Natural killer cell (primary cell): Measurements from ENCODE around the gene GHITM. TPM values are rescaled to one million over a fixed set of nuclear protein-coding genes. Genes with fewer than 3 reads are reported as not detected.

Experiments
- ATAC-seq, 3 donors: fragments of 150-1000 bp in 2 of 3; fragments of 200-7000 bp in 1 of 3; cut with Tn5 transposase; 1 replicate in 1 of 3; 2 replicates in 2 of 3; pipeline ENCODE4 v1.10.0; 2021; ENCODE audit warnings: mild to moderate bottlenecking in 2 of 3, moderate library complexity in 2 of 3
- DNase-seq, 2 donors: peaks; one replicate each; pipeline versions ENCODE4 v3.0.0 to v3.0.0-alpha.2; 2013 to 2021; ENCODE audit warnings: mixed read lengths in 1 of 2
- H3K27ac ChIP-seq: one replicate; pipeline ENCODE4 v1.5.1; 2013; ENCODE audit warnings: mild to moderate bottlenecking, low read length
- H3K27me3 ChIP-seq: one replicate; pipeline ENCODE4 v1.6.1; 2013; ENCODE audit warnings: low read length; ENCODE audit not compliant: control insufficient read depth, insufficient read depth
- H3K36me3 ChIP-seq: one replicate; pipeline ENCODE4 v1.6.1; 2013; ENCODE audit warnings: low read length; ENCODE audit not compliant: control insufficient read depth, insufficient read depth
- H3K4me1 ChIP-seq: one replicate; pipeline ENCODE4 v1.6.1; 2013; ENCODE audit warnings: low read length; ENCODE audit not compliant: control insufficient read depth, insufficient read depth
- H3K4me3 ChIP-seq: one replicate; pipeline ENCODE4 v1.5.1; 2013; ENCODE audit warnings: low read length
- H3K9me3 ChIP-seq: one replicate; pipeline ENCODE4 v1.6.1; 2013; ENCODE audit warnings: low read length; ENCODE audit not compliant: control insufficient read depth, insufficient read depth
- H3K27ac Mint-ChIP-seq, 2 donors: one replicate each; pipeline ENCODE4 v1.8.0; 2022; ENCODE audit warnings: mild to moderate bottlenecking in 2 of 2, mixed read lengths in 2 of 2, moderate library complexity in 1 of 2
- H3K27me3 Mint-ChIP-seq, 2 donors: one replicate each; pipeline ENCODE4 v1.8.0; 2022; ENCODE audit warnings: low read depth in 2 of 2, mixed read lengths in 2 of 2
- H3K36me3 Mint-ChIP-seq: one replicate; pipeline ENCODE4 v1.8.0; 2022; ENCODE audit warnings: mixed read lengths
- H3K4me1 Mint-ChIP-seq, 2 donors: one replicate each; pipeline ENCODE4 v1.8.0; 2022; ENCODE audit warnings: mixed read lengths in 2 of 2
- H3K4me3 Mint-ChIP-seq: one replicate; pipeline ENCODE4 v1.8.0; 2022; ENCODE audit warnings: mild to moderate bottlenecking, moderate library complexity, mixed read lengths
- H3K9me3 Mint-ChIP-seq, 2 donors: one replicate each; pipeline ENCODE4 v1.8.0; 2022; ENCODE audit warnings: mixed read lengths in 2 of 2
- WGBS: methylation state at CpG from one replicate; pipeline ENCODE4 v1.1.7; 2013; ENCODE audit warnings: missing lambda C conversion rate; ENCODE audit not compliant: insufficient coverage; 5-methylcytosine and 5-hydroxymethylcytosine counted together
- intact Hi-C: fragments of 100-400 bp; cut with micrococcal nuclease; formaldehyde crosslinking; loops from one replicate; pipeline ENCODE4 v1.14.2; 2022
- total RNA-seq, 4 donors: library from RNA; stranded (reverse); fragments of 120-200 nt in 1 of 4; gene quantifications; one replicate each; pipeline versions ENCODE4 v1.2.3 to v1.2.4, GENCODE V29; 2013 to 2022
- TF ChIP-seq, protein P1 (sequence below): fragments of 200-600 bp; IDR thresholded peaks from one replicate; pipeline ENCODE4 v1.8.0; 2022; ENCODE audit warnings: antibody characterized with exemption

Gene GHITM
- total RNA-seq, 3 donors from 2014 or later (not counting 1 experiment from before 2014, with no cell fraction given): 84.3 to 89.3 (median 87.9) TPM

DNA sequence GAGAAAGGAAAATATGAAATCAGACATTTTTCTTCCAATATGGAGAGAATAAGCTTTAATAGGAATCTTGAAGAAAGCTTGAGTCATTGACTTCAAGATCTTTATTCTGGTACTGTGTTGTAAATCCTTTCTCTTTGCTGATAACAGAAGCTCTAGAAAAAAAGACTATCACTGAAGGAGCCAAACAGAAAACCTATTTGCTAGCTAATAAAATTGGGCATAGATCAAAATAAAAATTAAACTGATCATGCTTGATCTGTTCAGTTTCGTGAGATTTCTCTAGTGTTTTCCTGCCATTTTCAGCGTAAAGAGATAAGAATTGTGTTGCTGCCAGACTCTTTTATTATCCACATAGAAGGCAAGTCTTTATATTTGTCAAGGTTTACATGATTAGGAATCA is 1.5 kb upstream of the GHITM start:
- Histone ChIP-seq H3K27me3 (no peaks in the 10 kb centered on the region), H3K4me1 (peaks cover 13% of the 10 kb centered on the region), H3K4me3 (no peak overlapping the region), H3K27ac (no peak overlapping the region), H3K9me3 (no peaks in the 10 kb centered on the region), H3K36me3 (peaks cover 10% of the 10 kb centered on the region)
- peaks cover 21 to 24% of the 10 kb centered on the region in 2 donors for H3K27me3 Mint-ChIP-seq
- no peak for ATAC-seq
- intact Hi-C loops: loop anchor here (2.0 to 10.0 kb wide), 2 partner anchors 197 to 397 kb away; no protein-coding TSS in a partner anchor
- peak overlapping the region; percentile 98 for H3K27ac Mint-ChIP-seq
- TF ChIP-seq, protein P1, sequence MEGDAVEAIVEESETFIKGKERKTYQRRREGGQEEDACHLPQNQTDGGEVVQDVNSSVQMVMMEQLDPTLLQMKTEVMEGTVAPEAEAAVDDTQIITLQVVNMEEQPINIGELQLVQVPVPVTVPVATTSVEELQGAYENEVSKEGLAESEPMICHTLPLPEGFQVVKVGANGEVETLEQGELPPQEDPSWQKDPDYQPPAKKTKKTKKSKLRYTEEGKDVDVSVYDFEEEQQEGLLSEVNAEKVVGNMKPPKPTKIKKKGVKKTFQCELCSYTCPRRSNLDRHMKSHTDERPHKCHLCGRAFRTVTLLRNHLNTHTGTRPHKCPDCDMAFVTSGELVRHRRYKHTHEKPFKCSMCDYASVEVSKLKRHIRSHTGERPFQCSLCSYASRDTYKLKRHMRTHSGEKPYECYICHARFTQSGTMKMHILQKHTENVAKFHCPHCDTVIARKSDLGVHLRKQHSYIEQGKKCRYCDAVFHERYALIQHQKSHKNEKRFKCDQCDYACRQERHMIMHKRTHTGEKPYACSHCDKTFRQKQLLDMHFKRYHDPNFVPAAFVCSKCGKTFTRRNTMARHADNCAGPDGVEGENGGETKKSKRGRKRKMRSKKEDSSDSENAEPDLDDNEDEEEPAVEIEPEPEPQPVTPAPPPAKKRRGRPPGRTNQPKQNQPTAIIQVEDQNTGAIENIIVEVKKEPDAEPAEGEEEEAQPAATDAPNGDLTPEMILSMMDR: no peak
- peak overlapping the region; percentile 95 for H3K4me3 Mint-ChIP-seq
- no peaks in the 10 kb centered on the region for H3K9me3 Mint-ChIP-seq
- WGBS: 94% methylated on average over 2 of the region's 2 CpGs
- no peaks in the 10 kb centered on the region for H3K36me3 Mint-ChIP-seq
- peaks cover 27 to 32% of the 10 kb centered on the region in 2 donors for H3K4me1 Mint-ChIP-seq
- DNase-seq: no peak

DNA sequence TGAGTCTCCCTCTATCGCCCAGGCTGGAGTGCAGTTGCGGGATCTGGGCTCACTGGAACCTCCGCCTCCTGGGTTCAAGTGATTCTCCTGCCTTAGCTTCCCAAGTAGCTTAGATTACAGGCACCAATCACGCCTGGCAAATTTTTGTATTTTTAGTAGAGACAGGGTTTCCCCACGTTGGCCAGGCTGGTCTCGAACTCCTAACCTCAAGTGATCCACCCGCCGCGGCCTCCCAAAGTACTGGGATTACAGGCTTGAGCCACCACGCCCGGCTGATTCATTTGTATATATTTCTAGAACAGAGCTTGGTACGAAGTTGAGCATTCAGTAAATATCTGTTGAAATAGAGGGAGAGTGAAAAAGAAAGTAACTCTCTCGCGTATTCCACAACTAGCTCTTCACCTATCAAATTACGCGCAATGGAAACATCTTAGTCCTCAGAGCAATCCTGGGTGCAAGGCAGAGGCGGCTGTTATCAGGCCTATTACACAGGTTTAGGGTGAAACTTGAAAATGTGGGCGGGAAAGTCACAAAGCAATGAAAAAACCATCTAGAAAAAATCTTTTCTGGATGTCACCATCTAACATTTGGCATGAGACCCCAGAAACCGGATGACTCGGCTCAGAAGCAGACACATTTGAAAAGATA is 707 bp upstream of the GHITM start:
- H3K9me3 ChIP-seq: no peaks in the 10 kb centered on the region
- Mint-ChIP-seq H3K36me3 (peaks cover 4% of the 10 kb centered on the region), H3K27ac (peak overlapping the region; percentile 98), H3K27me3 (peaks cover 18 to 22% of the 10 kb centered on the region in 2 donors), H3K9me3 (no peaks in the 10 kb centered on the region), H3K4me1 (peaks cover 30 to 32% of the 10 kb centered on the region in 2 donors), H3K4me3 (peak overlapping the region; percentile 95)
- no peaks in the 10 kb centered on the region for H3K27me3 ChIP-seq
- ATAC-seq (no peak), DNase-seq (peak; percentile 17 to 75)
- H3K4me1 ChIP-seq: peaks cover 13% of the 10 kb centered on the region
- H3K4me3 ChIP-seq: peak overlapping the region; percentile 81
- intact Hi-C loops: loop anchor here (1.0 to 10.0 kb wide), 3 partner anchors 190 to 396 kb away; partner anchors contain the start of gene CCSER2
- peaks cover 18% of the 10 kb centered on the region for H3K36me3 ChIP-seq
- WGBS: 76% methylated on average over 18 of the region's 20 CpGs
- H3K27ac ChIP-seq: peak overlapping the region; percentile 94
- TF ChIP-seq, protein P1: no peak

GRCh38 chr10:84140036-84140379 is 699 bp downstream of the GHITM start:
- 10% methylated on average over 12 of the region's 12 CpGs for WGBS
- Histone ChIP-seq H3K4me1 (peaks cover 13% of the 10 kb centered on the region), H3K27me3 (no peaks in the 10 kb centered on the region), H3K4me3 (peak overlapping the region; percentile 81), H3K27ac (peak overlapping the region; percentile 94), H3K36me3 (peaks cover 31% of the 10 kb centered on the region), H3K9me3 (no peaks in the 10 kb centered on the region)
- Mint-ChIP-seq H3K36me3 (peaks cover 11% of the 10 kb centered on the region), H3K4me3 (peak overlapping the region; percentile 95), H3K9me3 (no peaks in the 10 kb centered on the region), H3K27ac (peak overlapping the region; percentile 98), H3K4me1 (peaks cover 31 to 32% of the 10 kb centered on the region in 2 donors), H3K27me3 (peaks cover 8 to 11% of the 10 kb centered on the region in 2 donors)
- DNase-seq (no peak), ATAC-seq (peak in 1 of 3 donors; percentile 0)
- intact Hi-C loops: no loop called here
- TF ChIP-seq, protein P1: no peak

DNA sequence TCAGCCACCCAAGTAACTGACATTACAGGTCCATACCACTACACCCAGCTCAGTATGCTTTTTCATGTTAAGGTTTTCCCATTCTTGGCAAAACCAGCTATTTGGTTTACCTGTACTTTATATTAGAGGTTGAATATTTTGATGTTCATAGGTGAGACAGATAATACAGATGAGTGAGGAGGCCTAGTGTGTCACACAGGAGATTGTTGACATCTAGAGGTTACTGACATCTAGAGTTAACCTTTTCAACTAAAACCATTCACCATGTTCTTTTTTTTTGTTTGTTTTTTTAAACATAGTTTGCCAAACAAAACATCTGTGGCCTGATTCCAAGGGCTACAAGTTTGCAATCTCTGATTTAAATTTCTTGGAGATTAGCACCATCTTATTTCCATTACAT is 8.0 kb downstream of the GHITM start:
- TF ChIP-seq, protein P1: no peak
- peaks cover 24% of the 10 kb centered on the region for H3K36me3 Mint-ChIP-seq
- Histone ChIP-seq H3K27ac (no peak overlapping the region), H3K9me3 (no peaks in the 10 kb centered on the region), H3K4me3 (no peak overlapping the region), H3K36me3 (peaks cover 92% of the 10 kb centered on the region), H3K4me1 (no peaks in the 10 kb centered on the region), H3K27me3 (no peaks in the 10 kb centered on the region)
- H3K9me3 Mint-ChIP-seq: no peaks in the 10 kb centered on the region
- DNase-seq (no peak), ATAC-seq (no peak)
- no peaks in the 10 kb centered on the region for H3K27me3 Mint-ChIP-seq
- intact Hi-C loops: no loop called here
- H3K27ac Mint-ChIP-seq: no peak overlapping the region
- no peak overlapping the region for H3K4me3 Mint-ChIP-seq
- H3K4me1 Mint-ChIP-seq: peaks cover 0 to 4% of the 10 kb centered on the region in 2 donors
